WTC11 (cell line): Measurements from ENCODE around the gene LOXL1. TPM values are rescaled to one million over a fixed set of nuclear protein-coding genes. Genes with fewer than 3 reads are reported as not detected.

ENCODE experiments used
- ATF6 ChIP-seq: sonication (generic); formaldehyde crosslinking; IDR thresholded peaks from 2 replicates; pipeline ENCODE4 v1.8.1; 2023; ENCODE audit warnings: mild to moderate bottlenecking, missing genetic modification reagents
- CREM ChIP-seq: sonication (generic); formaldehyde crosslinking; IDR thresholded peaks from 2 replicates; pipeline ENCODE4 v1.8.1; 2022; ENCODE audit warnings: mild to moderate bottlenecking, missing genetic modification reagents, moderate library complexity
- E2F4 ChIP-seq: sonication (generic); formaldehyde crosslinking; IDR thresholded peaks from 2 replicates; pipeline ENCODE4 v1.8.1; 2022; ENCODE audit warnings: low read depth, mild to moderate bottlenecking, moderate library complexity, missing genetic modification reagents, borderline replicate concordance
- ETV6 ChIP-seq: sonication (generic); formaldehyde crosslinking; IDR thresholded peaks from 2 replicates; pipeline ENCODE4 v1.8.1; 2022; ENCODE audit warnings: mild to moderate bottlenecking, missing genetic modification reagents
- FOXK1 ChIP-seq: sonication (generic); formaldehyde crosslinking; IDR thresholded peaks from 2 replicates; pipeline ENCODE4 v1.8.0; 2022; ENCODE audit warnings: mild to moderate bottlenecking, moderate library complexity, missing genetic modification reagents
- GRHL2 ChIP-seq: fragments of 250-450 bp; sonication (Bioruptor Pico); IDR thresholded peaks from 2 replicates; pipeline ENCODE4 v1.8.0; 2022; ENCODE audit warnings: mild to moderate bottlenecking, moderate library complexity; ENCODE audit not compliant: insufficient replicate concordance, severe bottlenecking
- HMGXB4 ChIP-seq: sonication (generic); formaldehyde crosslinking; IDR thresholded peaks from 2 replicates; pipeline ENCODE4 v1.8.1; 2023; ENCODE audit warnings: mild to moderate bottlenecking, moderate library complexity, missing genetic modification reagents
- MLX ChIP-seq: sonication (generic); formaldehyde crosslinking; IDR thresholded peaks from 2 replicates; pipeline ENCODE4 v1.8.1; 2023; ENCODE audit warnings: mild to moderate bottlenecking, missing genetic modification reagents, moderate library complexity
- MXD4 ChIP-seq: fragments of 250-450 bp; sonication (Bioruptor Pico); IDR thresholded peaks from 2 replicates; pipeline ENCODE4 v1.8.0; 2021; ENCODE audit warnings: mild to moderate bottlenecking, moderate library complexity, borderline replicate concordance
- NR1H2 ChIP-seq: sonication (generic); formaldehyde crosslinking; IDR thresholded peaks from 2 replicates; pipeline ENCODE4 v1.9.0; 2021; ENCODE audit warnings: mild to moderate bottlenecking, moderate library complexity, missing genetic modification reagents
- ZBTB43 ChIP-seq: sonication (generic); formaldehyde crosslinking; IDR thresholded peaks from 2 replicates; pipeline ENCODE4 v1.8.1; 2023; ENCODE audit warnings: mild to moderate bottlenecking, missing genetic modification reagents
- ZNF263 ChIP-seq: sonication (generic); formaldehyde crosslinking; IDR thresholded peaks from 2 replicates; pipeline ENCODE4 v1.8.1; 2022; ENCODE audit warnings: low read depth, mild to moderate bottlenecking, moderate library complexity, missing genetic modification reagents
- ZNF396 ChIP-seq: fragments of 250-450 bp; sonication (Bioruptor Pico); IDR thresholded peaks from 2 replicates; pipeline ENCODE4 v1.8.0; 2021; ENCODE audit warnings: mild to moderate bottlenecking, moderate library complexity, borderline replicate concordance
- ZNF423 ChIP-seq: fragments of 250-450 bp; sonication (Bioruptor Pico); IDR thresholded peaks from 2 replicates; pipeline ENCODE4 v2.1.2; 2022; ENCODE audit warnings: mild to moderate bottlenecking, moderate library complexity
- ZNF512 ChIP-seq: sonication (generic); formaldehyde crosslinking; IDR thresholded peaks from 2 replicates; pipeline ENCODE4 v1.8.1; 2022; ENCODE audit warnings: missing genetic modification reagents, borderline replicate concordance
- ZSCAN18 ChIP-seq: fragments of 250-450 bp; sonication (Bioruptor Pico); IDR thresholded peaks from 2 replicates; pipeline ENCODE4 v2.1.2; 2022; ENCODE audit warnings: mild to moderate bottlenecking, moderate library complexity
- total RNA-seq: library from RNA; stranded (reverse); gene quantifications from 3 replicates; pipeline ENCODE4 v1.2.3, GENCODE V29; 2021

The LOXL1 gene
- total RNA-seq, 1 experiment from 2014 or later: 10.6 TPM

- no peak for TF ChIP-seq ZNF263
- peak; percentile 70; the same call in 1 of the 2 replicates for TF ChIP-seq CREM (CRISPR knock-in tag)
- TF ChIP-seq ATF6 (CRISPR knock-in tag): no peak
- TF ChIP-seq MLX (CRISPR knock-in tag): no peak
- TF ChIP-seq ZSCAN18 (CRISPR knock-in tag): no peak
- TF ChIP-seq HMGXB4 (CRISPR knock-in tag): no peak
- TF ChIP-seq FOXK1: peak; percentile 64; the same call in 1 of the 2 replicates
- TF ChIP-seq ZBTB43 (CRISPR knock-in tag): no peak
- no peak for TF ChIP-seq NR1H2 (CRISPR knock-in tag)
- TF ChIP-seq ZNF512 (CRISPR knock-in tag): no peak
- TF ChIP-seq ZNF396 (CRISPR knock-in tag): no peak
- no peak for TF ChIP-seq MXD4 (CRISPR knock-in tag)
- no peak for TF ChIP-seq E2F4 (CRISPR knock-in tag)
- no peak for TF ChIP-seq ZNF423 (CRISPR knock-in tag)
- TF ChIP-seq ETV6 (CRISPR knock-in tag): peak; percentile 83; the same call in 1 of the 2 replicates
- no peak for TF ChIP-seq GRHL2
These were observed 65.7 kb downstream of the LOXL1 start, which contains the start of gene STOML1 (continued) for GRCh38 chr15:73991726-73992593.
